ENCODE results near the gene TRIM24.

DNA sequence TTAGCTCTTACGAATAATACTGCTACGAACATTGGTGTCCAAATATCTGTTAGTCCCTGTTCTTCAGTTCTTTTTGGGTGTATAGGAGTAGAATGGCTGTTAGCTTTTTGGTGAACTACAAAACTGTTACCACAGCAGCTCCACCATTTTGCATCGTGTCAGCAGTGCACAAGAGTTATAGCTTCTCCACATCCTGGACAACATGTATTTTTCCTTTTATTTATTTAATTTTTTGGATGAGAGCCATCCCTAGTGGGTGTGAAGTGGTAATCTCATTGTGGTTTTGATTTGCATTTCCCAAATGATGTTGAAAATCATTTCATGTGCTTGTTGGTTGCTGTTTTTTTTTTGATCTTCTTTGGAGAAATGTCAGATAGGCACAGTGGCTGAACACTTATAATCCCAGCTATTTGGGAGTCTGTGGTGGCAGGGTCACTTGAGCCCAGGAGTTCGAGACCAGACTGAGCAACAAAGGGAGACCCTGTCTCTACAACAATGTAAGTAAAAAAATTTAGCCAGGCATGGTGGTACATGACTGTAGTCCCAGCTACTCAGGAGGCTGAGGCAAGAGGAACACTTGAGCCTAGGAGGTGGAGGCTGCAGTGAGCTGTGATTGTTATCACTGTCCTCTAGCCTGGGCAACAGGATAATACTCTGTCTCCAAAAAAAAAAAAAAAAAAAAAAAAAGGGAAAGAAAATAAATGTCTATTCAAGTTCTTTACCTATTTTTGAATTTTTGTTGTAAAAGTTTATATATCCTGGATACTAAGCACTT lies 31.7 kb downstream of the TRIM24 start:
- TF ChIP-seq, protein P1, sequence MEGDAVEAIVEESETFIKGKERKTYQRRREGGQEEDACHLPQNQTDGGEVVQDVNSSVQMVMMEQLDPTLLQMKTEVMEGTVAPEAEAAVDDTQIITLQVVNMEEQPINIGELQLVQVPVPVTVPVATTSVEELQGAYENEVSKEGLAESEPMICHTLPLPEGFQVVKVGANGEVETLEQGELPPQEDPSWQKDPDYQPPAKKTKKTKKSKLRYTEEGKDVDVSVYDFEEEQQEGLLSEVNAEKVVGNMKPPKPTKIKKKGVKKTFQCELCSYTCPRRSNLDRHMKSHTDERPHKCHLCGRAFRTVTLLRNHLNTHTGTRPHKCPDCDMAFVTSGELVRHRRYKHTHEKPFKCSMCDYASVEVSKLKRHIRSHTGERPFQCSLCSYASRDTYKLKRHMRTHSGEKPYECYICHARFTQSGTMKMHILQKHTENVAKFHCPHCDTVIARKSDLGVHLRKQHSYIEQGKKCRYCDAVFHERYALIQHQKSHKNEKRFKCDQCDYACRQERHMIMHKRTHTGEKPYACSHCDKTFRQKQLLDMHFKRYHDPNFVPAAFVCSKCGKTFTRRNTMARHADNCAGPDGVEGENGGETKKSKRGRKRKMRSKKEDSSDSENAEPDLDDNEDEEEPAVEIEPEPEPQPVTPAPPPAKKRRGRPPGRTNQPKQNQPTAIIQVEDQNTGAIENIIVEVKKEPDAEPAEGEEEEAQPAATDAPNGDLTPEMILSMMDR (IDR thresholded peaks at IDR 0.05; ENCODE audit: poor library complexity): no peak
- no peak for TF ChIP-seq EZH2phosphoT487 (IDR thresholded peaks at IDR 0.05; ENCODE audit: low read depth, severe bottlenecking, unreplicated experiment)

Data from hepatocyte (in vitro differentiated cells).